Activated T-cell treated with anti-CD3 and anti-CD28 coated beads, Interleukin-2, amount 50 U/mL, for 1 hour (primary cell): ENCODE data around the gene QSOX1.
"Not testable (repeated sequence)": the region's sequence is repeated elsewhere in the genome, so short reads cannot be mapped to it uniquely, and the experiment has no call there.

ENCODE experiments used
- DNase-seq: peaks from one replicate; pipeline ENCODE4 v3.0.0-alpha.2; 2020

The QSOX1 gene, protein sequence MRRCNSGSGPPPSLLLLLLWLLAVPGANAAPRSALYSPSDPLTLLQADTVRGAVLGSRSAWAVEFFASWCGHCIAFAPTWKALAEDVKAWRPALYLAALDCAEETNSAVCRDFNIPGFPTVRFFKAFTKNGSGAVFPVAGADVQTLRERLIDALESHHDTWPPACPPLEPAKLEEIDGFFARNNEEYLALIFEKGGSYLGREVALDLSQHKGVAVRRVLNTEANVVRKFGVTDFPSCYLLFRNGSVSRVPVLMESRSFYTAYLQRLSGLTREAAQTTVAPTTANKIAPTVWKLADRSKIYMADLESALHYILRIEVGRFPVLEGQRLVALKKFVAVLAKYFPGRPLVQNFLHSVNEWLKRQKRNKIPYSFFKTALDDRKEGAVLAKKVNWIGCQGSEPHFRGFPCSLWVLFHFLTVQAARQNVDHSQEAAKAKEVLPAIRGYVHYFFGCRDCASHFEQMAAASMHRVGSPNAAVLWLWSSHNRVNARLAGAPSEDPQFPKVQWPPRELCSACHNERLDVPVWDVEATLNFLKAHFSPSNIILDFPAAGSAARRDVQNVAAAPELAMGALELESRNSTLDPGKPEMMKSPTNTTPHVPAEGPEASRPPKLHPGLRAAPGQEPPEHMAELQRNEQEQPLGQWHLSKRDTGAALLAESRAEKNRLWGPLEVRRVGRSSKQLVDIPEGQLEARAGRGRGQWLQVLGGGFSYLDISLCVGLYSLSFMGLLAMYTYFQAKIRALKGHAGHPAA

DNA sequence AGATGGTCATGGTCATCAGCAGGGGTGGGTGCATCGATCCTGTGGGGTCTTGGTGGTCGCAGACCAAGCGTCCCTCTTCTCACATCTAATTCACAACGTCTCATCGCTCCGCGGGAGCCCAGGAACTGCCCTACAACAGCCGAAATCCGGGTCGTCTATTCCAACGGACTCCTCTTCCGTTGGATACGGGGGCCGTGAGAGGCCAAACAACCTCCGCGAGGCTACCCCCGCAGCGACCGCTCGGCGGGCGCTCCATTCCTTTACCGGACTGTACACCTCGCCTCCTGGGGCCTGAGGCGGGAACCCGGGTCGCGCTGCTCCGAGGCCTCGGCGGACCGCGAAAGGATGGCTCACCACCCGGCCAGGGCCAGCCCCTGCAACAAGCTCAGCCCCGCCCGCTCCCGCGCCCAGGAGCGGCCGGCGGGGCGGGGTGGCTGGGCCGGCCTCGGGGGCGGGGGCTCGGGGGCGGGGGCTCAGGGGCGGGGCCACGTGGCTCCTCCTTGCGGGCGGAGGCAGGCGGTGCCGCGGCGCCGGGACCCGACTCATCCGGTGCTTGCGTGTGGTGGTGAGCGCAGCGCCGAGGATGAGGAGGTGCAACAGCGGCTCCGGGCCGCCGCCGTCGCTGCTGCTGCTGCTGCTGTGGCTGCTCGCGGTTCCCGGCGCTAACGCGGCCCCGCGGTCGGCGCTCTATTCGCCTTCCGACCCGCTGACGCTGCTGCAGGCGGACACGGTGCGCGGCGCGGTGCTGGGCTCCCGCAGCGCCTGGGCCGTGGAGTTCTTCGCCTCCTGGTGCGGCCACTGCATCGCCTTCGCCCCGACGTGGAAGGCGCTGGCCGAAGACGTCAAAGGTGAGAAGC lies at the start of gene QSOX1:
TSS of gene QSOX1 (plus strand) at position 545 of the 857 bp plus-strand sequence. CDS start at position 584, 39 bp downstream.
- DNase-seq = peak; percentile 92

DNA sequence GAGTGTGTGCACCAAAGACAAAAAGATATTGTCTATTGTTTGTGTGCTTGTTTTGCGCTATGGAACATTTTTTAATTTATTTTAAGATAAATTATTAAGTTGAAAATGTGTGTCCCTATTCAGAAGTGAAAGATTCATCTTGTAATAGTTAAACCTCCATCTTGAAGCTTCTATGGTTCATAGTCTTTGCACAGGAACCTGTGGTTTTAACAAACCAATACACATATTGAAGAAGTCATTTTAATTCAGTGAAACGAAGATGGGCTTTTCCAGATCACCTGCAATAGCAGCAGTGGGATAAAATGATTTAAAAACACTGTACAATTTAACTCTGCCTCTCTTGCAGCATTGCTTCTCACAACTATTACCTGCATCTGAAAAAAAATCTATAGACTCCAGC lies 42.6 kb upstream of the QSOX1 start:
- DNase-seq = no peak

DNA sequence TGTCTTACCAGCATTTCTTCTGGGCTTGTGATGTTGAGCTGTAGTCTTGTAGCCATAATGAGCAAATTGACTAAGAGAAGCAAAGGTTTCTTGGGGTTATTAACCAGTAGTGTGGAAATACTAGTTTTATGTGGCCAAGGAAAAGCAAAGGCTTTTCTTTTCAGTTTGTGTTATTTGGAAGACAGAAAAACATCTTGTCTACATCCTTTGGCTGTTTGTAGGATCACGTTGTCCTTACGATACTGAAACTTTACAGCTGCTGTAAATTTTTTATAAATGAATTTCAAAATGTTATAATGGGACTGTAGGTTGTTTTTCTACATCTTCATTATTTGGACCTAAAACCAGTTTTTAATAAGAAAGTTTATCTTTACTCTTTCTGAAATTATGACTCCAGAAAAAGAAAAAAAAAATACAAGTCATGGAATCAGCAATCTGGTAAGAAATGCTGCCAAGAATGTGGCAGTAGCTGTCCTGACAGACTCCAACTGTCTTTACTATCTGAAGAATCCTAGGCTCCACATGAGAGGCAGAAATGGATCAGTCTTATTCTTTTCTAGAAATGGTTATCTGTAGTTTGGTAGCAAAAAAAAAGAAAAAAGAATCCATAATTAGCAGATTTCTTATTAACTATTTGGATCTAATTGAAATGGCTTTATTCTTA lies 41.6 kb upstream of the QSOX1 start:
- no peak for DNase-seq

DNA sequence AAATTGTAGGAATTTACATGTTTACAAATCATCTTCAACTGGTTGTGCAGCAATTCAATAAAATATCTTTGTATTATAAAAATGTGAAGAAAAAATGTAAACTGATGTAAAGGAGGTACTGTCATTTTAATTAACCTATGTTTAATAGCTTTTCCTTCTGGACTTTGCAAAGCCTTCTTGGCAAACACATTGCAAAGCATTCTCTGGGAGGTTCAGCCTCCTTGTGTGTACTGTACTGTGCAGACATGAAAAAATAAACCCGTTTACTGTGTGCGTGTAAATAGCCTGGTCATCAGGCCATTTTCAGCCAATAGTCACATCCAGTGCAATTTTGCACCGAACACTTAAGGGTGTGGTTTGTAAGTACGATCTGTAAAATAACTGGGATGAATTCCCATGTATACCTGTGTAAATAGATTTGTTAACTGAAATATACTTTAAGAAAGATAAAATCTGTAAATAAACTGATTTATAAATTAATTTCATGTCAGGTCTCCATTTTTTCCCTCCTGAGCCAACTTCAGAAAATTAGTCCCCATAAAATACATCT lies 40.2 kb upstream of the QSOX1 start:
- DNase-seq = no peak

DNA sequence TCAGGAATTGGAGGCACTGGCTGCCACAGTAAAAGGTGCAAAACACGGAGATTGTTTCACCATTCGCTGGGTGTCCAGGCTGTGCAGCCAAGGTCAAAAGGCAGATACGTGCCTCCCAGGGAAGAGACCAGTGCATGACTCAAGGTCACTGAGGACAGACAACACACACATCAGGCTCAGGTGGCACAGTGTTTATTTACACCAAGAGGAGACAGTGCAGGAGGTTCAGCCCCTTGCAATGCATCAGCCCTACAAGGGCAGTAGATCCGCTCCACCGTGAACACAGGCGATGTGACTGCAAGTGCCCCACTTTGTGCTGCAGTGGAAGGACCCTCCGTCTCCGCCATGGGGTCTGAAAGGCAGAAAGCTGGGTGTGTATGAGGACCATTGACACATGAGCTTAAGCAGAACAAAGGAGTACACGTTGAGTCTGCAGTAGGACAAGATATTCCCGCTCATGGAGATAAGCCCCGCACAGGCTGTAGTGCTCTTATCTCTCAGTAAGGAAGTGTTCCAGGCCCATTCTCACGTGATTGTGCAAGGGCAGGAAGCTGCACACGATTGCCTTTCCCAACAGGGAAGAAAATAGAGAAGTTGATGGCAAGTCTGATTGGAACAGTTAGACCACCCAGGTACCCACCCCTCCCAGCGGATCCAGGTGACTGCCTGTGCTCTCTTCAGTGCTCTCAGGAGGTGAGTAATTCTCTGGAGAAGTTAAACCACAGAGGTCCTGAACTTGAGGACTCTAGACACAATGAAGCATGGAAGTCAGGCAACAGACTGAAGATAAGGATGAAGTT lies 37.5 kb upstream of the QSOX1 start:
- DNase-seq = no peak

DNA sequence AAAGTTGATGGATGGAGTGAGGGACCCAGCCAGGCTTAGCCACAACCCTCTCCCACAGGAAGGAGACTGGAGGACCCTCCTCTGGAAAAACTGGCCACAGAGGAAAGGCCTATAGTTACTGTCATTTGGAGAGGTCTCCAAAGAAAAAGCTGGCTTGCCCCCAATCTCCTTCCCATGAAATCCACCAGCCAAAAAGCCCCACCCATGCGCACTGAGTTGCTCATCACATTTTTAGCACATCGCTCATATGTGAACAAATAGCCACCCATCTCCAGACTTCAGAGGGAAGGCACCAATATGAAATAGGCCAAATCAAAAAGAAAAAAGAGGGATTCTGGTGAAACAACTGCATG lies 36.9 kb upstream of the QSOX1 start:
- no peak for DNase-seq

DNA sequence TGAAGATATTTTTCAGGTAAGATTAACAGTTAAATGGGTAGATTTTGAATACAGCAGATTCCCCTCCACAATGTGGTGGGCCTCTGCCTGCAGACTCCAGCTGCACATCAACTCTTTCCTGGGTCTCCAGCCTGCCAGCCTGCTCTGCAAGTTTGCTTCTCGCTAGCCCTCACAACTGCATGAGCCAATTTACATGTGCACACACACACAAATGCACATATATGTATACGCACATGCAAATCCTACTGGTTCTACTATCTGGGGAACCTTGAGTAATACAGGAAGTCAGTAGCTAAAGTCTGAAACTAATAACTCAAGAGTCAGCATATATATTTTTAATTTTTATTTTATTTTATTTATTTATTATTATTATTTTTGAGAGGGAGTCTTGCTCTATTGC lies 34.8 kb upstream of the QSOX1 start:
- no peak for DNase-seq

DNA sequence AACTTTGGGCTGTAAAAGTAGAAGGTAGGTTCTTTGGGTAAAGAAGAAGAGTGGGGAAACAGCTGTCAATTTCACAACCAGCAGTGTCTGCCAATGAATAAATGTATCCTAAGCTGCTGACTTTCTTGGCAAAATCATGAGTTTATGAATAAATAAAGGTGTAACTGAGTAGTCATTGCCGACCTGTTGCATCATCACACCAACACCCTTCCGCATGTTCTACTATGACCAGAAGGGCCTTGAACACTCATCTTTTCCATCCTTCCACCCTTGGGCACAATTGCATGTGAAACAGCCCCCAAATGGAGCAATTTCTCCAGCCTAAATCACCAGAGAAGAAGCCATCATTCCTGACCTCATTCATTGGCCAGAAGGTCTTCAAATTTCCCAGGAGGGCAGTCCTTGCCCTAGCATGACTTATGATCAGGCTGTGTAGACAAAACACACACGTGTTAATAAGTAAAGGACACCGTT lies 31.2 kb upstream of the QSOX1 start:
- DNase-seq = no peak

DNA sequence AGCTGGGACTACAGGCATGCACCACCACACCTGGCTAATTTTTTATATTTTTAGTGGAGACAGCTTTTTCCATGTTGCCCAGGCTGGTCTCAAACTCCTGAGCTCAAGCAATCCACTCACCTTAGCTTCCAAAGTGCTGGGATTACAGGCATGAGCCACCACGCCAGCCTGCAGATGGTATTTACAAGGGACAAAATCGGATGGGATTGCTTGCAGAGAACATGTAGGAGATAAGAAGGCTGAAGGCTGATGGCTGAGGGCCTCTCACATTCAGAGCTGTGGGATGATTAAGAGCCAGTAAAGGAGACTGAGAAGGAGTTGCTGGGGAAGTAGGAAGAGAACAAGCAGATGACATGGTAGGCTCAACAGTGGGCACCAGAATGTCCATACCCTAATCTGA lies 24.0 kb upstream of the QSOX1 start:
- DNase-seq = no peak

DNA sequence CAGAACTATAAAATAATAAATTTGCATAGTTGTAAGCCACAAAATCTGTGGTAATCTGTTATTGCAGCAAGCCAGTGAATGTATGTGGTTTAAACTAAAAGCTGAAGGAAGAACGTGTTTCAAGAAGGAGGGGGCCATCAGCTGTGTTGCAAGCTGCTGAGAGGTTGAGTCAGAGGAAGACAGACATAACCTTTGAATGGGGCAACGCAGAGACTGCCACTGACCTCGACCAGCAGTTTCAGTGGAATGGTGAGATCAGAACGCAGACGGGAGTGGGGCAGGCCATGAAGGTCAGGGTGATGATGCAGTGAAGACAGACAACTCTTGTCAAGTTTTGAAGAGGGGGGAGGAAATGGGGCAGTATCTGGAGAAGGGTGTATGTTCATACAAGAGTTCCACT lies 23.2 kb upstream of the QSOX1 start:
- DNase-seq = no peak

DNA sequence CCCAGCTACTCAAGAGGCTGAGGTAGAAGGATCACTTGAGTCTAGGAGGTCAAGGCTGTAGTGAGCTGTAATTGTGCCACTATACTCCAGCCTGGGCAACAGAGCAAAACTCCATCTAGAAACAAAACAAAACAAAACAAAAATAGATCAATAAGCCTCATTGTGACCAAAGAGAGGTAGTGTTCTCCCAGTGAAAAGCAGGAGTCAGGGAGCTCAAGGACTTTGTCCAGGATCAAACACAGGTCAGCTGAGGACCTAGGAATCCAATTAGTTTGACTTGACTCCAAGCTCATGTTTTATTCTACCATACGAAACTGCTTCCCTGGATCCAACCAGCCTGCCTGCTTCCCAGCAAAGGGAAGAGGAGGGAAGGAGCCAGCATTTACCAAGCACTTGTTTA lies 21.5 kb upstream of the QSOX1 start:
- no peak for DNase-seq

DNA sequence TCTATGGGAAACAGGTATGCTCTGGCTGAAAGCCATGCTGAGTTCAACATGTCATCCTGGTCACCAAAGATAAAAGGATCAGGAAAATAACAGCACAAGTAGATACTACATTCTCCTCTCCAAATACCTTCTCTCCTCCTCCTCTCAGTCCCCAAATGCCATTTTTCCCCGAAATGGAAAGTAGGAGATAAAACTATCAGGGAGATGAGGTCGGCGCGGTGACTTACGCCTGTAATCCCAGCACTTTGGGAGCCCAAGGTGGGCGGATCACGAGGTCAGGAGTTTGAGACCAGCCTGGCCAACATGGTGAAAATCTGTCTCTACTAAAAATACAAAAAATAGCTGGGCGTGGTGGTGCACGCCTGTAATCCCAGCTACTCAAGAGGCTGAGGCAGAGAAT lies 21.0 kb upstream of the QSOX1 start:
- not testable (repeated sequence) for DNase-seq

DNA sequence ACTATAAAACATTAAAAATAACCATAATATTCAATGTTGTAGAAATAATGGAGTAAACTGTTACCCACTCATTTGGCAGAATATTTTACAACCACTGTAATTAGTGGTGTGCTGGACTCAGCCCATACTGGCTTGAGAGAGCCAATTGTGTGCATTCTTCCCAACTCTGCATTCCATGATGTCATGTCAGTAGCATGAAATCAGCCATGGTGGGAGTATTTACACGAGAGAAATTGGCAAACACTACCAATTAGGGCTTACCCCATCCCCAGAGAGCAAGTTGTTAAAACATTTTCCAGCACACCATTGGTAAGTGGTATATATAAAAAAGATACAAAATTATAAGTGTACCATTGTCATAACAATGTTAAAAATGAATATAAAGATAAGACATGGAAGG lies 19.1 kb upstream of the QSOX1 start:
- no peak for DNase-seq

DNA sequence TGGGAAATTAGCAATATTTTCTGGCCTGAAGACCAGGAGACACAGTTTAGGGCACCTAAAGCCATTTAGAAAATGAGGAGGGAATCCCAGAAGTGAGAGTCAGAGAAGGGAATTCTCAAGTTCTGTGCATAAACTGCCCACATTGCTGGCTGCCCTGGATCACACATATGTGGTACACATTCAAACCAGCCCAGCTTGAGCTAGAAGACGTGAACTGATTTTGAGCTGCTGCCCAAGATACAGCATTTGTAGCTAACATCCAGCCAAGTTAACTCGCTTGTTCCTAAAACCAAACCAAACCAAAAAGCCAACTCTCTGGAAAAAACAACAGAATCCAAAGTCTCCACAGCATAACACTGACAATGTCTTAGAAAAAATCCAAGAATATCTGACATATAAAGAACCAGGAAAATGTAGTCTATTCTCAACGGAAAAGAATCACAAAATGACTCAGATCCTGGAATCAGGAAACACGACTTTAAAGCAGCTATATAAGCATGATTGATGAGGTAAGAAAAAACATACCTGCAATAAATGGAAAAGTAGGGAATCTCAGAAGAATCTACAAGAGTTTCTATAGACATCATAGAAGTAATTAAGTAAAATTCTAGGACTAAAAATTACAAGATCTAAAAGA lies 18.2 kb upstream of the QSOX1 start:
- DNase-seq = no peak

DNA sequence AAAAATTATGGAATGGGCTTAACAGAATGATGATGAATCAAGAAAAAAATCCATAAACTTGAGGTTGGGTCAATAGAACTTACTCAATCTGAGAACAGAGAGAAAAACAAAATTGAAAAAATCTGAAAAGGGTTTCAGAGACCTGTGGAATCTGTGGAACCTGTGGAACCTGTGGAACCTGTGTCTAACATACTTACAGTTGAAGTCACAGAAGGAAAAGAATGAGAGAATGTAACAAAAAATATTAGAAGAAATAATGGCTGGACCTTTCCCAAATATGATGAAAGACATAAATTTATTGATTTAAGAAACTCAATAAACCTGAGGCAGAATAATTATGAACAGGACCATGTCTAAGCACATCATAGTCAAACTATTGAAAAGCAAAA lies 17.7 kb upstream of the QSOX1 start:
- no peak for DNase-seq

DNA sequence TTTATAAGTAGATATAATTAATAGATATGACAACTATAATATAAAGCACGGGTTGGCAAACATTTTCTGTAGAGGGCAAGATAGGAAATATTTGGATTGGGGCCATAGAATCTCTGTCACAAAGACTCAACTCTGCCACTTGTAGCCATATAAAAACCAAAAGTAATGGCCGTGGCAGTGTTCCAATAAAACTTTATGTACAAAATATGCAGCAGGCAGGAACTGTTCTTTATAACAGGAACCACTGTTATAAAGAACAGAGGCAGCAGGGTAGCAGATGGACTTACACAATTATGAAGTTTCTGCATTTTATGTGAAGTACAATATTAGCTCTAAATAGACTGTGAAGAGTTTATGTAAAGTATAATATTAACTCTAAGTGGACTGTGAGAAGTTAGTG lies 16.9 kb upstream of the QSOX1 start:
- DNase-seq = no peak

DNA sequence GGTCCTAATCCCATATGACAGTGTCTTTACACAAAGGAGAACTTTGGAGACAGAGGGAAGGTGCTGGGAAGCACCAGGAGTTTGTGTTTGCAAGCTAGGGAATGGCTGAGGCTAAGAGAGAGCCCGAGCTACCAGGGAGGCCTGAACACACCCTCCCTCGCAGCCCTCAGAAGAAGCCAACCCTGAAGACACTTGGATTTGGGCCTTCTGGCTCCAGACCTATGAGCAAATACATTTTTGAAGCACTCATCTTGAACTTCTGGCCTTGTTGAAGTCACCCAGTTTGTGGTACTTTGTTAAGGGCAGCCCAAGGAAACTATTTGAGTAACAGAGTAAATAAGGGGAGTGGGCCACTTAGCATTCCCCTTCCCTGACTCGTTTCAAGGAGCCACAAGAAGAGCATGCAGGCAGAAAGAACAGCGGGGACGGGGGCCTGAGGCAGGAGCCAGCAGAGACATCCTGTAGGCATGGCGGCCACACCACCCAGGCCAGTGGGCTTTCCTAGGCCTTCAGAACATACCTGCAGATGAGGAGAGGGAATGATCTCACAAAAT lies 13.2 kb upstream of the QSOX1 start:
- no peak for DNase-seq

DNA sequence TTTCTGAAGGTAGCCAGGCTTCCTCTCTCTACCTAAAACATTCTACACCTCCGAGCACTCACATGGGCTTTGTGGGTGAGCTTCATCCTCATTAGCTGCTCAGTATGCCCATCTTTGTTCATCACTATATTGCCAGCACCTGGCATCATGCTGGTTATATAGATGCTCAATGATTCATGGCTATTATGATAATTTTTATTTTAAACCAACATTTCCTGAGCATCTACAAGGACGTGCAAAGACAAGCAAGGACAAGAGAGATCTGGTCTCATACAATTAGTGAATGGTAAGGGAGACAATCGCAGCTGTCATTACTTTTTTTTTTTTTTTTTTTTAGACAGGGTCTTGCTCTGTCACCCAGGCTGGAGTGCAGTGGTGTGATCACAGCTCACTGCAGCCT lies 11.3 kb upstream of the QSOX1 start:
- DNase-seq = no peak

DNA sequence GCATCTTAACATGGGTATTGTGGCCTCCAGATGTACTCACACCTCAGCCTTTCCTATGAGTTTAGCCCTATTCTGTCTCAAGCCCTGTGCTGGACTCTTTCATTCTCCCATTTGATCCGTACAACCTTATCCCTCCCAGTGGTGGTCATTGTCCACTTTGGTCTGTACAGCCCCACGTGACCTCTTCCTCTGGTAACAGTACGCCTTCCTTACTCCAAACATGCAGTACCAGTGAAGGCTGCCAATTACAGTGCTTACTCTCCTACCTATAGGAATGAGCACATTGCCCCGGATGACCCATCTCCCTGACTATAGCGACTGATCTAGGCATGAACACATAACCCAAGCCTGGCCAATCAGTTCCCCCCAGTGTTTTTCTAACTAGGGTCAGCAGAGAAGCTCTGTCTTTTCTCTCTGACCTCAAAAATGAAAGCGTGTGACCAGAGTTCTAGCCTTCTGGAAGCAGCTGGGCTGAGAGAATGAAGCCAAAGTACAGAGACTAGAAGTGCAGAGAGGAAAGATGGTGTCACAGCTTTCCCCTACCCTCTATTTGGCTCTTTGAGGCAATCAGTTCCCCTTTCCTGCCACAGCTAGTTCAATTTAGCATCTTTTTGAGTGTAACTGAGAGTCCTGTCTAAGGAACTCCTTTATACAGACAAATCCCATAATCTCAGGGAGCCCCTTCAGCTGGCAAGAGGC lies 9.9 kb upstream of the QSOX1 start:
- no peak for DNase-seq

DNA sequence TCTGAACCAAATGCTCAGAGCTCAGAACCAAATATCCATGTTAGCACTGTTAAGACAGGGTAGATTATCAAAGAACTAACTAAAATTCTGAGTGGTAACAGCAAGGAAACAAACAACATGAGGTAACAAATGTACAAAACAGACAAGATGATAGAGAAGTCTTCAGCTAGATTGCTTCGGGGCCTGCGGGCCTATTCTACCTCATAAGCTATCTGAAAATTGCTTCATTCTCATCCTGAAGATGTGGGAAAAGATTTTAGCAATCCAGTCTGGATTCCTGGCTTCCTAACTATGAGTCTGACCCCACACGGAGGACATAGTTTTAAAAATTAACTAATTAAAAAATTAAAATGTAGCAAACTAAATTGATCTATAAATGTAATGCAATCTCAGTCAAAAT lies 9.2 kb upstream of the QSOX1 start:
- no peak for DNase-seq
